ENCODE data around the gene NHSL1.

GRCh38 chr6:138500867-138501446, 1.7 kb upstream of the NHSL1 start:
- no peak for TF ChIP-seq CTCF (IDR thresholded peaks at IDR 0.05)
- no peak for TF ChIP-seq POLR2A (IDR thresholded peaks at IDR 0.05)
- TF ChIP-seq POLR2AphosphoS5 (IDR thresholded peaks at IDR 0.05; ENCODE audit: insufficient read depth in 1 of 2, low read depth in 1 of 2): no peak
